IMR-90 (cell line): ENCODE data around the gene NIPBL. TPM values are rescaled to one million over a fixed set of nuclear protein-coding genes. Genes with fewer than 3 reads are reported as not detected.
A peak's percentile ranks its signal among the peaks of the same experiment; 100 is the strongest.

Experiments used
- ATAC-seq: fragments of 200-7000 bp; cut with Tn5 transposase; 2 replicates; pipeline ENCODE4 v1.9.1; 2020; ENCODE audit warnings: low read depth, mild to moderate bottlenecking, moderate library complexity
- BruUV-seq: library from RNA; stranded (reverse); fragments of 400-500 nt; replicated peaks from 2 replicates; lab custom pipeline; 2021; lab: Mats Ljungman, UMichigan
- CTCF ChIA-PET: fragments of 300-600 bp; formaldehyde crosslinking; extraction: SDS; loops from one replicate; lab custom pipeline; 2021; ENCODE audit warnings: antibody characterized with exemption; lab: Yijun Ruan, JAX
- POLR2A ChIA-PET: fragments of 300-600 bp; sonication (Branson Sonifier 250); formaldehyde crosslinking; loops from one replicate; lab custom pipeline; 2022; ENCODE audit warnings: antibody characterized with exemption; ENCODE audit not compliant: unreplicated experiment; lab: Charles Lee
- DNase-seq: peaks from one replicate; pipeline ENCODE4 v3.0.0; 2013
- H2AFZ ChIP-seq: replicated peaks from 2 replicates; pipeline ENCODE3; 2013; ENCODE audit warnings: low read length, mild to moderate bottlenecking; ENCODE audit not compliant: poor library complexity
- H2AK5ac ChIP-seq: 2 replicates; pipeline ENCODE4 v1.6.1; 2013; ENCODE audit warnings: low read depth, low read length, inconsistent platforms
- H2AK9ac ChIP-seq: replicated peaks from 2 replicates; pipeline ENCODE3; 2013; ENCODE audit warnings: mild to moderate bottlenecking, low read depth, low read length, moderate library complexity; ENCODE audit not compliant: poor library complexity
- H2BK120ac ChIP-seq: 2 replicates; pipeline ENCODE4 v1.6.1; 2013; ENCODE audit warnings: low read depth, low read length, inconsistent platforms
- H2BK15ac ChIP-seq: 3 replicates; pipeline ENCODE4 v1.6.1; 2013; ENCODE audit warnings: low read depth, low read length, inconsistent platforms
- H2BK20ac ChIP-seq: 2 replicates; pipeline ENCODE4 v1.6.1; 2013; ENCODE audit warnings: low read depth, mild to moderate bottlenecking, inconsistent platforms, low read length, moderate library complexity
- H2BK5ac ChIP-seq: 2 replicates; pipeline ENCODE4 v1.6.1; 2013; ENCODE audit warnings: mild to moderate bottlenecking, low read depth, low read length, inconsistent platforms; ENCODE audit not compliant: poor library complexity, severe bottlenecking
- H3K14ac ChIP-seq: replicated peaks from 2 replicates; pipeline ENCODE4 v1.6.1; 2013; ENCODE audit warnings: low read depth, low read length, inconsistent platforms
- H3K18ac ChIP-seq: 2 replicates; pipeline ENCODE4 v1.6.1; 2013; ENCODE audit warnings: low read depth, low read length, control low read depth
- H3K23ac ChIP-seq: 2 replicates; pipeline ENCODE4 v1.6.1; 2013; ENCODE audit warnings: low read depth, low read length, inconsistent platforms
- H3K27ac ChIP-seq: 2 replicates; pipeline ENCODE4 v1.5.1; 2013; ENCODE audit warnings: mild to moderate bottlenecking, control low read depth, low read length; ENCODE audit not compliant: insufficient read depth
- H3K27me3 ChIP-seq: 2 replicates; pipeline ENCODE4 v1.6.1; 2013; ENCODE audit warnings: low read length; ENCODE audit not compliant: control insufficient read depth, insufficient read depth
- H3K36me3 ChIP-seq: 2 replicates; pipeline ENCODE4 v1.6.1; 2013; ENCODE audit warnings: low read length, mixed read lengths; ENCODE audit not compliant: control insufficient read depth, insufficient read depth
- H3K4ac ChIP-seq: 2 replicates; pipeline ENCODE4 v1.6.1; 2013; ENCODE audit warnings: low read depth, low read length, inconsistent platforms
- H3K4me1 ChIP-seq: 2 replicates; pipeline ENCODE4 v1.6.1; 2013; ENCODE audit warnings: low read length, mixed read lengths; ENCODE audit not compliant: control insufficient read depth, insufficient read depth
- H3K4me2 ChIP-seq: 2 replicates; pipeline ENCODE4 v1.6.1; 2013; ENCODE audit warnings: low read depth, mild to moderate bottlenecking, control low read depth, low read length, moderate library complexity
- H3K4me3 ChIP-seq: 2 replicates; pipeline ENCODE4 v1.5.1; 2013; ENCODE audit warnings: low read depth, mild to moderate bottlenecking, control low read depth, low read length, moderate library complexity; ENCODE audit not compliant: insufficient read depth
- H3K56ac ChIP-seq: 2 replicates; pipeline ENCODE4 v1.6.1; 2013; ENCODE audit warnings: low read length, inconsistent platforms; ENCODE audit not compliant: insufficient read depth; ENCODE audit errors: extremely low read depth
- H3K79me1 ChIP-seq, 2 experiments: 2 replicates each; pipeline ENCODE4 v1.6.1; 2013; ENCODE audit warnings: low read length in 2 of 2, inconsistent platforms in 1 of 2, low read depth in 1 of 2
- H3K9ac ChIP-seq: 2 replicates; pipeline ENCODE4 v1.6.1; 2013; ENCODE audit warnings: low read depth, low read length, control low read depth
- H3K9me1 ChIP-seq: 2 replicates; pipeline ENCODE4 v1.6.1; 2013; ENCODE audit warnings: low read length, inconsistent platforms; ENCODE audit not compliant: insufficient read depth
- H3K9me3 ChIP-seq: 2 replicates; pipeline ENCODE4 v1.6.1; 2013; ENCODE audit warnings: low read length; ENCODE audit not compliant: control insufficient read depth, insufficient read depth
- H4K20me1 ChIP-seq: 2 replicates; pipeline ENCODE4 v1.6.1; 2013; ENCODE audit warnings: low read length, inconsistent platforms; ENCODE audit not compliant: insufficient read depth
- H4K5ac ChIP-seq: 2 replicates; pipeline ENCODE4 v1.6.1; 2013; ENCODE audit warnings: mild to moderate bottlenecking, low read depth, low read length, control low read depth
- H4K8ac ChIP-seq, 2 experiments: 2 replicates each; pipeline ENCODE4 v1.6.1; 2013; ENCODE audit warnings: low read depth in 2 of 2, low read length in 2 of 2, control low read depth in 1 of 2, inconsistent platforms in 1 of 2
- H4K91ac ChIP-seq: 2 replicates; pipeline ENCODE4 v1.6.1; 2013; ENCODE audit warnings: low read depth, low read length, inconsistent platforms; ENCODE audit not compliant: insufficient read depth
- BHLHE40 ChIP-seq: fragments of 150-350 bp; IDR thresholded peaks from 2 replicates; pipeline ENCODE4 v1.6.1; 2016; ENCODE audit warnings: mild to moderate bottlenecking, low read depth, low read length
- CEBPB ChIP-seq: IDR thresholded peaks from 2 replicates; pipeline ENCODE4 v1.6.1; 2012; ENCODE audit warnings: low read depth, low read length, improper control_type of control experiment
- CHD1 ChIP-seq: IDR thresholded peaks from 2 replicates; pipeline ENCODE4 v1.6.1; 2012; ENCODE audit warnings: low read depth, low read length, improper control_type of control experiment
- CTCF ChIP-seq: conservative IDR thresholded peaks from 2 replicates; pipeline ENCODE4 v1.5.1; 2012; ENCODE audit warnings: mild to moderate bottlenecking, low read depth, low read length, improper control_type of control experiment
- MAFK ChIP-seq: IDR thresholded peaks from 2 replicates; pipeline ENCODE4 v1.6.1; 2012; ENCODE audit warnings: low read depth, low read length, improper control_type of control experiment
- MAZ ChIP-seq: IDR thresholded peaks from 2 replicates; pipeline ENCODE4 v1.6.1; 2012; ENCODE audit warnings: low read depth, mild to moderate bottlenecking, low read length, improper control_type of control experiment, moderate library complexity, borderline replicate concordance
- MXI1 ChIP-seq: IDR thresholded peaks from 2 replicates; pipeline ENCODE4 v1.6.1; 2012; ENCODE audit warnings: low read depth, mild to moderate bottlenecking, low read length, moderate library complexity, borderline replicate concordance
- NFE2L2 ChIP-seq: fragments of 150-350 bp; IDR thresholded peaks from 2 replicates; pipeline ENCODE4 v1.6.1; 2016; ENCODE audit warnings: low read depth, mild to moderate bottlenecking, low read length
- POLR2A ChIP-seq: IDR thresholded peaks from 2 replicates; pipeline ENCODE4 v1.6.1; 2012; ENCODE audit warnings: mild to moderate bottlenecking, low read depth, low read length
- RAD21 ChIP-seq: IDR thresholded peaks from 2 replicates; pipeline ENCODE4 v1.6.1; 2012; ENCODE audit warnings: low read length, improper control_type of control experiment
- RCOR1 ChIP-seq: IDR thresholded peaks from 2 replicates; pipeline ENCODE4 v1.6.1; 2012; ENCODE audit warnings: mild to moderate bottlenecking, low read length, improper control_type of control experiment; ENCODE audit not compliant: insufficient replicate concordance
- RFX5 ChIP-seq: IDR thresholded peaks from 2 replicates; pipeline ENCODE4 v1.8.0; 2012; ENCODE audit warnings: low read depth, mild to moderate bottlenecking, low read length, moderate library complexity
- SMC3 ChIP-seq: fragments of 150-350 bp; IDR thresholded peaks from 2 replicates; pipeline ENCODE4 v1.6.1; 2016; ENCODE audit warnings: low read depth, mild to moderate bottlenecking, antibody characterized with exemption, low read length, moderate library complexity
- WGBS, 2 experiments: methylation state at CpG; one replicate each; pipeline versions ENCODE4 v1.1.5 to v1.1.7; 2013; ENCODE audit warnings: missing lambda C conversion rate in 2 of 2; ENCODE audit not compliant: insufficient read length in 1 of 2; ENCODE audit errors: extremely low coverage in 2 of 2; 5-methylcytosine and 5-hydroxymethylcytosine counted together
- dilution Hi-C: fragments of 300-500 bp; cut with HindIII; formaldehyde crosslinking; loops from one replicate; pipeline ENCODE4 v1.14.3; 2018; ENCODE audit warnings: low sequenced_read_pairs; ENCODE audit not compliant: unreplicated experiment
- in situ Hi-C: fragments of 300-500 bp; cut with MboI; formaldehyde crosslinking; loops from 3 replicates; pipeline ENCODE4 v1.14.3; 2019; ENCODE audit warnings: low sequenced_read_pairs, inconsistent platforms, mixed read lengths
- intact Hi-C: fragments of 100-400 bp; cut with micrococcal nuclease; formaldehyde crosslinking; loops from 2 replicates; pipeline ENCODE4 v1.10.0; 2022
- polyA plus RNA-seq, 3 experiments: library from polyadenylated mRNA; depleted of rRNA; stranded (reverse); fragments of >200 nt; gene quantifications; 2 replicates each; pipeline ENCODE4 v1.2.3, GENCODE V29; 2012; ENCODE audit warnings: low replicate concordance in 1 of 3
- total RNA-seq: library from RNA; depleted of rRNA; stranded (reverse); fragments of >200 nt; gene quantifications from 2 replicates; pipeline ENCODE4 v1.2.3, GENCODE V29; 2012
- TF ChIP-seq, protein P1 (sequence below): fragments of 150-350 bp; IDR thresholded peaks from 2 replicates; pipeline ENCODE4 v1.6.1; 2016; ENCODE audit warnings: low read depth, mild to moderate bottlenecking, low read length, moderate library complexity, borderline replicate concordance

NIPBL gene
- total and polyA plus RNA-seq, 2 of the 4 experiments (the other 2 are of a cell fraction) = 8.4 to 46.4 TPM

GRCh38 chr5:36875051-36875789 is 1.3 kb upstream of the NIPBL start:
- intact Hi-C loops = loop anchor here (5.0 to 10.0 kb wide), 4 partner anchors 52 to 723 kb away; partner anchors contain the start of genes LMBRD2, NADK2 and SKP2
- CTCF ChIA-PET = interaction anchor here (0.9 kb wide), 1 partner anchor 130 kb away, joined by 3 read pairs; no protein-coding TSS in a partner anchor

More at GRCh38 chr5:36875051-36875789, 1.3 kb upstream of the NIPBL start:
- peak overlapping the region; percentile 82 for H2AK9ac ChIP-seq
- no peak overlapping the region for H2BK15ac ChIP-seq
- 0% methylated on average over 5 of the region's 26 CpGs; no CpG with 5 or more reads in 1 of the 2 experiments for WGBS, 2 experiments
- H3K27ac ChIP-seq = peak overlapping the region; percentile 50
- peak overlapping the region; percentile 77 for H3K9ac ChIP-seq
- POLR2A ChIA-PET = no interaction called here
- H3K56ac ChIP-seq = peak overlapping the region; percentile 63; the same call in 1 of the 2 replicates
- no peak for TF ChIP-seq SMC3
- no peak for TF ChIP-seq MXI1
- TF ChIP-seq CEBPB = no peak
- no peak for TF ChIP-seq MAFK
- TF ChIP-seq MAZ = no peak
- TF ChIP-seq BHLHE40 = no peak
- no peak for TF ChIP-seq POLR2A
- no peak for TF ChIP-seq CTCF
- no peak for TF ChIP-seq RCOR1
- TF ChIP-seq, protein P1, sequence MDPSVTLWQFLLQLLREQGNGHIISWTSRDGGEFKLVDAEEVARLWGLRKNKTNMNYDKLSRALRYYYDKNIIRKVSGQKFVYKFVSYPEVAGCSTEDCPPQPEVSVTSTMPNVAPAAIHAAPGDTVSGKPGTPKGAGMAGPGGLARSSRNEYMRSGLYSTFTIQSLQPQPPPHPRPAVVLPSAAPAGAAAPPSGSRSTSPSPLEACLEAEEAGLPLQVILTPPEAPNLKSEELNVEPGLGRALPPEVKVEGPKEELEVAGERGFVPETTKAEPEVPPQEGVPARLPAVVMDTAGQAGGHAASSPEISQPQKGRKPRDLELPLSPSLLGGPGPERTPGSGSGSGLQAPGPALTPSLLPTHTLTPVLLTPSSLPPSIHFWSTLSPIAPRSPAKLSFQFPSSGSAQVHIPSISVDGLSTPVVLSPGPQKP = no peak
- no peak for TF ChIP-seq NFE2L2
- no peak for TF ChIP-seq CHD1
- no peak for TF ChIP-seq RFX5
- TF ChIP-seq RAD21 = no peak
- H3K23ac ChIP-seq = peak overlapping the region; percentile 83
- no peaks in the 10 kb centered on the region; the same call in 1 of the 2 replicates for H3K9me1 ChIP-seq
- H3K4me1 ChIP-seq = no peaks in the 10 kb centered on the region
- peak overlapping the region; percentile 11 for H3K4ac ChIP-seq
- H4K5ac ChIP-seq = no peak overlapping the region
- peak overlapping the region; percentile 92 for H3K4me2 ChIP-seq
- H2BK20ac ChIP-seq = no peak overlapping the region
- H3K79me1 ChIP-seq = peaks cover 3 to 34% of the 10 kb centered on the region in 2 experiments; a peak in 3 of 4 replicates
- H4K91ac ChIP-seq = peak overlapping the region; percentile 11; the same call in 1 of the 2 replicates
- peak overlapping the region; percentile 22; the same call in 1 of the 2 replicates for H3K18ac ChIP-seq
- no TSS peak for BruUV-seq
- H3K36me3 ChIP-seq = no peaks in the 10 kb centered on the region
- peak overlapping the region; percentile 72 for H2BK5ac ChIP-seq
- ATAC-seq (peak; percentile 18), DNase-seq (peak; percentile 39)
- H2AFZ ChIP-seq = peak overlapping the region; percentile 97
- peak overlapping the region; percentile 83 for H3K4me3 ChIP-seq
- H4K8ac ChIP-seq = peak overlapping the region; percentile 31 to 93; a peak in 3 of 4 replicates
- H4K20me1 ChIP-seq = peaks cover 42% of the 10 kb centered on the region
- dilution Hi-C loops = no loop called here
- no peaks in the 10 kb centered on the region for H3K9me3 ChIP-seq
- H2BK120ac ChIP-seq = 0 out of 2 replicates have a peak overlapping the region, but pooled peaks have one; percentile 11
- peak overlapping the region; percentile 78 for H3K14ac ChIP-seq
- H2AK5ac ChIP-seq = peak overlapping the region; percentile 34; the same call in 1 of the 2 replicates
- in situ Hi-C loops = no loop called here
- H3K27me3 ChIP-seq = no peaks in the 10 kb centered on the region
